SU-DHL-6 (cell line): ENCODE results near the gene TCTN2.

Experiments used
- EZH2phosphoT487 ChIP-seq: fragments of 200-600 bp; sonication (generic), shearing (Covaris generic); conservative IDR thresholded peaks from 2 replicates; pipeline ENCODE4 v1.6.1; 2018; ENCODE audit warnings: mild to moderate bottlenecking, antibody characterized with exemption, low read length, moderate library complexity, mixed read lengths
- TF ChIP-seq, protein P1 (sequence below): fragments of 200-600 bp; sonication (generic); IDR thresholded peaks from one replicate; pipeline ENCODE4 v1.5.1; 2017; ENCODE audit warnings: antibody characterized with exemption, mild to moderate bottlenecking, low read length, moderate library complexity; ENCODE audit not compliant: insufficient read depth, poor library complexity, severe bottlenecking

DNA sequence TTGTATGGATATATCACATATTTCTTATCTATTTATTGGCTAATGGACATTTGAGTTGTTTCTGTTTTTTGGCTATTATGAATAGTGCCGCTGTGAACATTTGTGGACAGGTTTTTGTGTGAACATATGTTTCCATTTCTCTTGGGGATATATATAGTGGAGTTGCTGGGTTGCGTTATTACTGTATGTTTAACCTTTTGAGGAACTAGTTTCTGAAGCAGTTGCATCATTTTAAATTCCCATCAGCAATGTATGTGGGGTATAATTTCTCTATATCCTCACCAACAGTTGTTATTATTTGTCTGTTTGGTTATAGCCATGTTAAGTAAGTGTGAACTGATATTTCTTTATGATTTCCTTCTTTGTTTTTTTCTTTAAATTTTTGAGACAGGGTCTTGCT, 10.7 kb downstream of the TCTN2 start:
- TF ChIP-seq, protein P1, sequence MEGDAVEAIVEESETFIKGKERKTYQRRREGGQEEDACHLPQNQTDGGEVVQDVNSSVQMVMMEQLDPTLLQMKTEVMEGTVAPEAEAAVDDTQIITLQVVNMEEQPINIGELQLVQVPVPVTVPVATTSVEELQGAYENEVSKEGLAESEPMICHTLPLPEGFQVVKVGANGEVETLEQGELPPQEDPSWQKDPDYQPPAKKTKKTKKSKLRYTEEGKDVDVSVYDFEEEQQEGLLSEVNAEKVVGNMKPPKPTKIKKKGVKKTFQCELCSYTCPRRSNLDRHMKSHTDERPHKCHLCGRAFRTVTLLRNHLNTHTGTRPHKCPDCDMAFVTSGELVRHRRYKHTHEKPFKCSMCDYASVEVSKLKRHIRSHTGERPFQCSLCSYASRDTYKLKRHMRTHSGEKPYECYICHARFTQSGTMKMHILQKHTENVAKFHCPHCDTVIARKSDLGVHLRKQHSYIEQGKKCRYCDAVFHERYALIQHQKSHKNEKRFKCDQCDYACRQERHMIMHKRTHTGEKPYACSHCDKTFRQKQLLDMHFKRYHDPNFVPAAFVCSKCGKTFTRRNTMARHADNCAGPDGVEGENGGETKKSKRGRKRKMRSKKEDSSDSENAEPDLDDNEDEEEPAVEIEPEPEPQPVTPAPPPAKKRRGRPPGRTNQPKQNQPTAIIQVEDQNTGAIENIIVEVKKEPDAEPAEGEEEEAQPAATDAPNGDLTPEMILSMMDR = no peak
- TF ChIP-seq EZH2phosphoT487 = no peak
